HG02970 (cell line): Measurements from ENCODE around the gene FHL2.
"Not testable (repeated sequence)": the region's sequence is repeated elsewhere in the genome, so short reads cannot be mapped to it uniquely, and the experiment has no call there.

Experiments used
- ATAC-seq: cut with Tn5 transposase; IDR thresholded peaks from one replicate; pipeline ENCODE4 v1.9.1; 2021; ENCODE audit warnings: mild to moderate bottlenecking, moderate library complexity, moderate number of reproducible peaks; ENCODE audit not compliant: unreplicated experiment, low FRiP score

The FHL2 gene

GRCh38 chr2:105424836-105425235, 26.0 kb upstream of the FHL2 start:
- ATAC-seq, result not testable (repeated sequence)

- no peak for ATAC-seq
Measured at GRCh38 chr2:105422801-105423200, 23.9 kb upstream of the FHL2 start.

GRCh38 chr2:105421053-105421452, 22.2 kb upstream of the FHL2 start:
- no peak for ATAC-seq

- no peak for ATAC-seq
Measured at GRCh38 chr2:105418522-105418921, 19.7 kb upstream of the FHL2 start.

GRCh38 chr2:105417857-105418436, 19.1 kb upstream of the FHL2 start:
- no peak for ATAC-seq

GRCh38 chr2:105416156-105416555, 17.3 kb upstream of the FHL2 start:
- no peak for ATAC-seq

GRCh38 chr2:105415007-105415406, 16.2 kb upstream of the FHL2 start:
- ATAC-seq, result no peak

GRCh38 chr2:105413206-105413605, 14.4 kb upstream of the FHL2 start:
- ATAC-seq, result no peak

GRCh38 chr2:105412584-105412983, 13.7 kb upstream of the FHL2 start:
- no peak for ATAC-seq

GRCh38 chr2:105411720-105412407, 13.0 kb upstream of the FHL2 start:
- ATAC-seq, result no peak

- no peak for ATAC-seq
Measured at GRCh38 chr2:105410554-105410953, 11.7 kb upstream of the FHL2 start.

- no peak for ATAC-seq
Measured at GRCh38 chr2:105409717-105410116, 10.9 kb upstream of the FHL2 start.

GRCh38 chr2:105407946-105408743, 9.3 kb upstream of the FHL2 start:
- no peak for ATAC-seq

- no peak for ATAC-seq
Measured at GRCh38 chr2:105406221-105406620, 7.4 kb upstream of the FHL2 start.

GRCh38 chr2:105405291-105405690, 6.4 kb upstream of the FHL2 start:
- ATAC-seq, result no peak

GRCh38 chr2:105404736-105405135, 5.9 kb upstream of the FHL2 start:
- no peak for ATAC-seq

GRCh38 chr2:105403783-105404698, 5.2 kb upstream of the FHL2 start:
- ATAC-seq, result no peak

- ATAC-seq, result no peak
Measured at GRCh38 chr2:105403241-105403782, 4.5 kb upstream of the FHL2 start.

- ATAC-seq, result no peak
Measured at GRCh38 chr2:105402809-105403208, 4.0 kb upstream of the FHL2 start.

GRCh38 chr2:105401867-105402266, 3.0 kb upstream of the FHL2 start:
- ATAC-seq, result no peak
